H1 (cell line): ENCODE measurements around the gene TMTC2. TPM values are rescaled to one million over a fixed set of nuclear protein-coding genes. Genes with fewer than 3 reads are reported as not detected.

ENCODE experiments used
- CTCF ChIA-PET: fragments of 300-600 bp; sonication (Branson Sonifier 250); formaldehyde crosslinking; loops from one replicate; lab custom pipeline; 2021; ENCODE audit not compliant: partially characterized antibody; lab: Charles Lee
- POLR2A ChIA-PET: fragments of 300-600 bp; sonication (Branson Sonifier 250); formaldehyde crosslinking; loops from one replicate; lab custom pipeline; 2021; ENCODE audit warnings: inconsistent platforms; ENCODE audit not compliant: partially characterized antibody; lab: Charles Lee
- DNase-seq, 2 experiments: peaks; one replicate each; pipeline versions ENCODE4 v3.0.0 to v3.0.0-alpha.2; 2010 to 2022; ENCODE audit warnings: low spot score in 2 of 2, low read depth in 1 of 2, mixed read lengths in 1 of 2
- FAIRE-seq: peaks from 2 replicates; lab custom pipeline; 2011; peaks lifted over from hg19 to GRCh38; lab: Jason Lieb, UNC
- H2AFZ ChIP-seq: 2 replicates; pipeline ENCODE4 v1.8.1; 2012; ENCODE audit warnings: low read length, inconsistent platforms
- H2AK5ac ChIP-seq: 2 replicates; pipeline ENCODE4 v1.6.1; 2013; ENCODE audit warnings: low read depth, low read length
- H2BK120ac ChIP-seq: replicated peaks from 2 replicates; pipeline ENCODE3; 2013; ENCODE audit warnings: low read depth, low read length, inconsistent platforms
- H2BK12ac ChIP-seq: 2 replicates; pipeline ENCODE4 v1.6.1; 2013; ENCODE audit warnings: low read depth, low read length
- H2BK15ac ChIP-seq: 2 replicates; pipeline ENCODE4 v1.6.1; 2013; ENCODE audit warnings: low read length
- H2BK20ac ChIP-seq: 2 replicates; pipeline ENCODE4 v1.6.1; 2013; ENCODE audit warnings: low read length
- H2BK5ac ChIP-seq: 2 replicates; pipeline ENCODE4 v1.6.1; 2013; ENCODE audit warnings: low read depth, low read length
- H3K14ac ChIP-seq: 2 replicates; pipeline ENCODE4 v1.6.1; 2013; ENCODE audit warnings: inconsistent platforms; ENCODE audit not compliant: insufficient read length
- H3K18ac ChIP-seq: 2 replicates; pipeline ENCODE4 v1.6.1; 2013; ENCODE audit warnings: low read length; ENCODE audit errors: extremely low read depth
- H3K23ac ChIP-seq: 2 replicates; pipeline ENCODE4 v1.6.1; 2013; ENCODE audit warnings: inconsistent platforms; ENCODE audit not compliant: insufficient read length
- H3K23me2 ChIP-seq: 2 replicates; pipeline ENCODE4 v1.6.1; 2013; ENCODE audit warnings: low read depth, low read length
- H3K27ac ChIP-seq: 2 replicates; pipeline ENCODE4 v1.6.1; 2011; ENCODE audit warnings: low read depth, low read length, inconsistent platforms
- H3K27me3 ChIP-seq, 4 experiments: replicated peaks in 1 of 4; 1 replicate in 1 of 4; 2 replicates in 3 of 4; pipeline versions ENCODE4 v1.6.1 to v1.8.1; 2011 to 2013; ENCODE audit warnings: low read length in 3 of 4, mild to moderate bottlenecking in 3 of 4, inconsistent platforms in 2 of 4, mixed read lengths in 2 of 4, moderate library complexity in 1 of 4; ENCODE audit not compliant: control insufficient read depth in 3 of 4, insufficient read depth in 3 of 4; ENCODE audit errors: extremely low read depth in 1 of 4
- H3K36me3 ChIP-seq, 4 experiments: 2 replicates each; pipeline versions ENCODE4 v1.6.1 to v1.8.1; 2011 to 2013; ENCODE audit warnings: mild to moderate bottlenecking in 4 of 4, low read length in 3 of 4, moderate library complexity in 2 of 4, control low read depth in 1 of 4, inconsistent platforms in 1 of 4; ENCODE audit not compliant: insufficient read depth in 4 of 4, control insufficient read depth in 2 of 4
- H3K4ac ChIP-seq: replicated peaks from 2 replicates; pipeline ENCODE3; 2013; ENCODE audit warnings: low read length, low read depth, mixed read lengths, inconsistent platforms; ENCODE audit not compliant: insufficient read length
- H3K4me1 ChIP-seq, 4 experiments: replicated peaks in 1 of 4; 1 replicate in 1 of 4; 2 replicates in 3 of 4; pipeline versions ENCODE4 v1.6.1 to v1.8.1; 2011 to 2013; ENCODE audit warnings: low read length in 3 of 4, inconsistent platforms in 2 of 4, mixed read lengths in 1 of 4; ENCODE audit not compliant: insufficient read depth in 4 of 4, control insufficient read depth in 3 of 4
- H3K4me2 ChIP-seq, 2 experiments: 2 replicates each; pipeline versions ENCODE4 v1.6.1 to v1.8.1; 2011 to 2013; ENCODE audit warnings: low read depth in 2 of 2, low read length in 2 of 2, control low read depth in 1 of 2, inconsistent platforms in 1 of 2, mild to moderate bottlenecking in 1 of 2; ENCODE audit not compliant: insufficient read depth in 1 of 2
- H3K4me3 ChIP-seq, 4 experiments: fragments of 200-600, 300-600 bp in 1 of 4; sonication (generic), shearing (Covaris generic), sonication (Bioruptor Twin) in 1 of 4; 2 replicates each; pipeline versions ENCODE4 v1.5.1 to v1.8.1; 2011 to 2016; ENCODE audit warnings: low read length in 4 of 4, low read depth in 3 of 4, control low read depth in 2 of 4, inconsistent platforms in 2 of 4, mild to moderate bottlenecking in 2 of 4, mixed read lengths in 1 of 4, moderate library complexity in 1 of 4; ENCODE audit not compliant: insufficient read depth in 2 of 4; ENCODE audit errors: extremely low read depth in 1 of 4
- H3K56ac ChIP-seq: replicated peaks from 2 replicates; pipeline ENCODE3; 2013; ENCODE audit warnings: low read depth, mild to moderate bottlenecking, mixed read lengths, low read length, inconsistent platforms; ENCODE audit not compliant: insufficient read length
- H3K79me1 ChIP-seq: 2 replicates; pipeline ENCODE4 v1.6.1; 2013; ENCODE audit warnings: low read depth, low read length, control low read depth
- H3K79me2 ChIP-seq, 2 experiments: 2 replicates each; pipeline versions ENCODE4 v1.6.1 to v1.8.1; 2012 to 2013; ENCODE audit warnings: low read length in 2 of 2, mild to moderate bottlenecking in 2 of 2, inconsistent platforms in 1 of 2; ENCODE audit not compliant: insufficient read depth in 2 of 2, control insufficient read depth in 1 of 2
- H3K9ac ChIP-seq, 4 experiments: replicated peaks in 1 of 4; 1 replicate in 1 of 4; 2 replicates in 3 of 4; pipeline versions ENCODE4 v1.6.1 to v1.8.1; 2011 to 2013; ENCODE audit warnings: low read depth in 3 of 4, low read length in 3 of 4, control low read depth in 2 of 4, mild to moderate bottlenecking in 2 of 4, moderate library complexity in 2 of 4, inconsistent platforms in 1 of 4; ENCODE audit errors: extremely low read depth in 1 of 4
- H3K9me3 ChIP-seq, 2 experiments: 2 replicates each; pipeline versions ENCODE4 v1.6.1 to v1.8.1; 2012 to 2013; ENCODE audit warnings: mild to moderate bottlenecking in 2 of 2, moderate library complexity in 2 of 2, control low read depth in 1 of 2, inconsistent platforms in 1 of 2, low read depth in 1 of 2, low read length in 1 of 2, mixed read lengths in 1 of 2; ENCODE audit not compliant: insufficient read depth in 2 of 2
- H4K20me1 ChIP-seq, 2 experiments: replicated peaks in 1 of 2; 2 replicates each; pipeline versions ENCODE3 to v1.8.1; 2011 to 2013; ENCODE audit warnings: inconsistent platforms in 2 of 2, low read length in 2 of 2, mild to moderate bottlenecking in 1 of 2; ENCODE audit not compliant: insufficient read depth in 2 of 2, control insufficient read depth in 1 of 2
- H4K5ac ChIP-seq: 2 replicates; pipeline ENCODE4 v1.6.1; 2013; ENCODE audit warnings: low read length, low read depth, mixed read lengths, inconsistent platforms; ENCODE audit not compliant: insufficient read length
- H4K8ac ChIP-seq: 2 replicates; pipeline ENCODE4 v1.8.0; 2013; ENCODE audit warnings: mild to moderate bottlenecking, moderate library complexity, low read length, inconsistent platforms; ENCODE audit not compliant: insufficient read depth; ENCODE audit errors: extremely low read depth
- H4K91ac ChIP-seq: replicated peaks from 2 replicates; pipeline ENCODE3; 2013; ENCODE audit warnings: low read length, mixed read lengths, inconsistent platforms; ENCODE audit not compliant: insufficient read length
- ASH2L ChIP-seq: fragments of 200-600, 300-600 bp; sonication (generic); IDR thresholded peaks from one replicate; pipeline ENCODE4 v1.7.1; 2017; ENCODE audit warnings: low read length
- BRCA1 ChIP-seq: IDR thresholded peaks from 2 replicates; pipeline ENCODE4 v1.6.1; 2012; ENCODE audit warnings: low read depth, low read length, improper control_type of control experiment
- CBX5 ChIP-seq: fragments of 300-800, 300-1000 bp; sonication (generic); IDR thresholded peaks from 2 replicates; pipeline ENCODE4 v1.7.1; 2016; ENCODE audit warnings: antibody characterized with exemption, low read length, low read depth
- CEBPB ChIP-seq: IDR thresholded peaks from 2 replicates; pipeline ENCODE4 v1.6.1; 2012; ENCODE audit warnings: low read depth, low read length
- CTBP2 ChIP-seq: IDR thresholded peaks from 2 replicates; pipeline ENCODE4 v1.7.0; 2011; ENCODE audit warnings: borderline replicate concordance, mild to moderate bottlenecking, moderate library complexity, mixed read lengths, low read length; ENCODE audit not compliant: insufficient read depth, insufficient read length
- JUND ChIP-seq: IDR thresholded peaks from 2 replicates; pipeline ENCODE4 v1.6.1; 2011; ENCODE audit warnings: mild to moderate bottlenecking, improper control_type of control experiment, low read length
- RBBP5 ChIP-seq: IDR thresholded peaks from 2 replicates; pipeline ENCODE4 v1.7.1; 2012; ENCODE audit warnings: low read depth, mild to moderate bottlenecking, inconsistent platforms, low read length, moderate library complexity, borderline replicate concordance
- RFX5 ChIP-seq: IDR thresholded peaks from 2 replicates; pipeline ENCODE4 v1.6.1; 2011; ENCODE audit warnings: low read depth, low read length, improper control_type of control experiment, borderline replicate concordance
- RNF2 ChIP-seq: fragments of 200-900, 300-1000 bp; sonication (generic); IDR thresholded peaks from 2 replicates; pipeline ENCODE4 v1.7.1; 2016; ENCODE audit warnings: borderline replicate concordance, low read depth, mild to moderate bottlenecking, antibody characterized with exemption, low read length; ENCODE audit not compliant: poor library complexity, severe bottlenecking; ENCODE audit errors: missing control alignments
- SAP30 ChIP-seq: fragments of 300-600 bp; sonication (generic); IDR thresholded peaks from 2 replicates; pipeline ENCODE4 v1.7.1; 2012; ENCODE audit warnings: low read length, moderate library complexity, mild to moderate bottlenecking, inconsistent platforms; ENCODE audit not compliant: insufficient read depth, insufficient replicate concordance
- SP2 ChIP-seq: IDR thresholded peaks from 2 replicates; pipeline ENCODE4 v1.6.1; 2012; ENCODE audit warnings: mild to moderate bottlenecking, low read length, inconsistent platforms
- SRF ChIP-seq: IDR thresholded peaks from 2 replicates; pipeline ENCODE4 v1.6.1; 2011; ENCODE audit warnings: mild to moderate bottlenecking, low read depth, low read length, moderate library complexity
- TBP ChIP-seq: IDR thresholded peaks from 2 replicates; pipeline ENCODE4 v1.6.1; 2011; ENCODE audit warnings: low read depth, low read length, improper control_type of control experiment
- YY1 ChIP-seq: IDR thresholded peaks from 2 replicates; pipeline ENCODE4 v1.6.1; 2011; ENCODE audit warnings: low read depth, mild to moderate bottlenecking, low read length
- WGBS, 2 experiments: shearing (Covaris generic) in 1 of 2; methylation state at CpG; one replicate each; pipeline versions ENCODE4 v1.1.6 to v1.1.7; 2013 to 2015; ENCODE audit warnings: low lambda C conversion rate in 2 of 2, mixed read lengths in 2 of 2, inconsistent platforms in 1 of 2, low coverage in 1 of 2, missing lambda C conversion rate in 1 of 2; ENCODE audit not compliant: insufficient replicate concordance in 2 of 2, insufficient coverage in 1 of 2, insufficient read length in 1 of 2; ENCODE audit errors: extremely low coverage in 1 of 2, missing lambda C conversion rate in 1 of 2; 5-methylcytosine and 5-hydroxymethylcytosine counted together
- polyA plus RNA-seq, 7 experiments: library from polyadenylated mRNA; depleted of rRNA in 3 of 7; stranded (reverse) in 5 of 7; unstranded in 2 of 7; fragments of >200 nt in 5 of 7; fragments of 200-250 nt in 2 of 7; gene quantifications; 1 replicate in 5 of 7; 2 replicates in 1 of 7; 4 replicates in 1 of 7; pipeline versions ENCODE4 v1.2.1 to v1.2.3, GENCODE V29; 2011 to 2013; ENCODE audit warnings: missing spikeins in 2 of 7, mixed read lengths in 2 of 7
- total RNA-seq: library from RNA; stranded (reverse); fragmentation: NEBNext Ultra II Directional; extraction: Animal tissue kit (Norgen Biotek cat#: 25700); gene quantifications from 2 replicates; pipeline ENCODE4 v1.2.1, GENCODE V29; 2021
- TF ChIP-seq, protein P1 (sequence below): IDR thresholded peaks from 2 replicates; pipeline ENCODE4 v1.6.1; 2012; ENCODE audit warnings: inconsistent platforms

The TMTC2 gene
- total and polyA plus RNA-seq, 2 of the 8 experiments (the other 6 are each of a cell fraction or from before 2014, with no cell fraction given), result 2.3 to 3.9 TPM

DNA sequence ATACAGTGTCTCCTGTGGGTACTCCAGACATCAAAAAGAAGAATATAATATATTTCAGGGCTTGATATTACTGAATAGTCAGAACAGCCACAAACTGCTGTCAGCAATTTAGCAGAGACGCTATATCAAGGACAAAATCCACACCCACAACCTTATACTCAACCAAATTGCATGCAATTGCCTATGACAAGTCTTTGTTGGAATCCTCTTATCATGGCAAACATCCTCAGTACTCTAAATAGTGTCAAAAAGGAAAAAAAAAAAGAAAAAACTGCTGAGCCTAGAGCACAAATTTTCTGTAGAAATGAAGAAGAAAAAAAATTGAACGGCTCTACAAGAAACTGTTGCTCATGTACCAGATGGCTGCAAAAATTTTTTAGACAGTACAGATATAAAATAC, 485.7 kb downstream of the TMTC2 start:
- Histone ChIP-seq H2BK5ac (no peak overlapping the region), H2AFZ (no peak overlapping the region), H3K4me1 (peaks cover 0 to 5% (median 0%) of the 10 kb centered on the region in 4 experiments; a peak in 2 of 7 replicates), H3K56ac (no peak overlapping the region), H3K9ac (no peak overlapping the region), H2BK20ac (no peak overlapping the region), H3K4ac (no peak overlapping the region), H3K23me2 (no peaks in the 10 kb centered on the region), H3K4me3 (no peak overlapping the region), H2AK5ac (no peak overlapping the region), H3K18ac (no peak overlapping the region), H4K5ac (no peak overlapping the region), H3K79me1 (no peaks in the 10 kb centered on the region), H2BK12ac (no peak overlapping the region), H3K27ac (no peak overlapping the region), H3K27me3 (no peaks in the 10 kb centered on the region), H3K14ac (no peak overlapping the region), H2BK120ac (no peak overlapping the region), H2BK15ac (no peak overlapping the region), H4K20me1 (no peaks in the 10 kb centered on the region), H3K9me3 (no peaks in the 10 kb centered on the region), H3K23ac (no peak overlapping the region), H4K8ac (no peak overlapping the region), H3K4me2 (no peak overlapping the region), H4K91ac (no peak overlapping the region), H3K79me2 (no peaks in the 10 kb centered on the region), H3K36me3 (no peaks in the 10 kb centered on the region)
- no peak for DNase-seq
- ChIA-PET CTCF (no interaction called here), POLR2A (no interaction called here)
- FAIRE-seq, result no peak
- 92% methylated on average over 2 of the region's 2 CpGs; no CpG with 5 or more reads in 1 of the 2 experiments for WGBS, 2 experiments
- TF ChIP-seq TBP (no peak), RNF2 (no peak), BRCA1 (no peak), JUND (no peak), RFX5 (no peak), SAP30 (no peak), CEBPB (no peak), YY1 (no peak), SRF (no peak), CTBP2 (no peak), SP2 (no peak), CBX5 (no peak), RBBP5 (no peak), ASH2L (no peak)
- TF ChIP-seq, protein P1, sequence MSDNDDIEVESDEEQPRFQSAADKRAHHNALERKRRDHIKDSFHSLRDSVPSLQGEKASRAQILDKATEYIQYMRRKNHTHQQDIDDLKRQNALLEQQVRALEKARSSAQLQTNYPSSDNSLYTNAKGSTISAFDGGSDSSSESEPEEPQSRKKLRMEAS, result no peak
